ENCODE data around the gene LDB1. TPM values are rescaled to one million over a fixed set of nuclear protein-coding genes. Genes with fewer than 3 reads are reported as not detected.

Gene LDB1
- total RNA-seq, 6 experiments from 2014 or later = 51.6 to 64.8 (median 59.3) TPM

GRCh38 chr10:102065561-102066398, 54.4 kb downstream of the LDB1 start:
- peak overlapping the region; percentile 77 for H3K27ac Mint-ChIP-seq
- DNase-seq = peak; percentile 17
- no peaks in the 10 kb centered on the region for H3K9me3 Mint-ChIP-seq
- H3K4me3 Mint-ChIP-seq = peak overlapping the region; percentile 91
- H3K27me3 Mint-ChIP-seq (ENCODE audit: insufficient read depth) = no peaks in the 10 kb centered on the region
- no peaks in the 10 kb centered on the region; the same call in 1 of the 2 replicates for H3K36me3 Mint-ChIP-seq (ENCODE audit: low read depth)
- peaks cover 33% of the 10 kb centered on the region for H3K4me1 Mint-ChIP-seq (ENCODE audit: low read depth)
- no peak for TF ChIP-seq CTCF (IDR thresholded peaks at IDR 0.05)

- H3K4me3 Mint-ChIP-seq = peak within 1 kb of the TSS; percentile 91
- peak within 1 kb of the TSS; percentile 77 for H3K27ac Mint-ChIP-seq
- TF ChIP-seq CTCF (IDR thresholded peaks at IDR 0.05) = peak; percentile 44
- peak; percentile 84 for DNase-seq
- no peaks in the 10 kb centered on the region for H3K27me3 Mint-ChIP-seq (ENCODE audit: insufficient read depth)
- peaks cover 33% of the 10 kb centered on the region for H3K4me1 Mint-ChIP-seq (ENCODE audit: low read depth)
- no peaks in the 10 kb centered on the region for H3K9me3 Mint-ChIP-seq
- H3K36me3 Mint-ChIP-seq (ENCODE audit: low read depth) = no peaks in the 10 kb centered on the region; the same call in 1 of the 2 replicates
Observed at GRCh38 chr10:102064868-102065560, 55.2 kb downstream of the LDB1 start, which contains the start of gene HPS6. Gene HPS6 (plus strand): TSS chr10:102065349. CDS start chr10:102065475, 126 bp downstream.

- Mint-ChIP-seq H3K27ac (peak overlapping the region; percentile 71), H3K9me3 (no peaks in the 10 kb centered on the region)
- TF ChIP-seq CTCF (IDR thresholded peaks at IDR 0.05) = no peak
Observed at GRCh38 chr10:102064503-102064867, 55.7 kb downstream of the LDB1 start.

GRCh38 chr10:102059987-102060386, 60.2 kb downstream of the LDB1 start:
- Mint-ChIP-seq H3K36me3 (ENCODE audit: low read depth) (no peaks in the 10 kb centered on the region), H3K4me1 (ENCODE audit: low read depth) (peaks cover 22% of the 10 kb centered on the region), H3K27ac (no peak overlapping the region), H3K4me3 (no peak overlapping the region), H3K27me3 (ENCODE audit: insufficient read depth) (no peaks in the 10 kb centered on the region), H3K9me3 (no peaks in the 10 kb centered on the region)
- TF ChIP-seq CTCF (IDR thresholded peaks at IDR 0.05) = no peak
- DNase-seq = no peak

More at GRCh38 chr10:102064503-102064867, 55.7 kb downstream of the LDB1 start:
- no peaks in the 10 kb centered on the region; the same call in 1 of the 2 replicates for H3K36me3 Mint-ChIP-seq (ENCODE audit: low read depth)
- H3K4me1 Mint-ChIP-seq (ENCODE audit: low read depth) = peaks cover 33% of the 10 kb centered on the region
- peak overlapping the region; percentile 91 for H3K4me3 Mint-ChIP-seq
- no peaks in the 10 kb centered on the region for H3K27me3 Mint-ChIP-seq (ENCODE audit: insufficient read depth)
- no peak for DNase-seq

Other genes with a start within 250 kb of the LDB1 start
- 10 to 100 TPM; 18.0 to 21.7 (median 18.8) TPM for gene ARMH3, start 64.2 kb downstream of the LDB1 start, total RNA-seq (2021; fragmentation: NEBNext Ultra II Directional; extraction: Animal tissue kit (Norgen Biotek cat#: 25700))
- 10 to 100 TPM; 22.0 to 29.4 (median 24.0) TPM for gene HPS6, start 55.0 kb downstream of the LDB1 start, total RNA-seq (2021; fragmentation: NEBNext Ultra II Directional; extraction: Animal tissue kit (Norgen Biotek cat#: 25700))
- 10 to 100 TPM; 49.4 to 56.6 (median 53.8) TPM for gene PPRC1, start 12.7 kb upstream of the LDB1 start, total RNA-seq (2021; fragmentation: NEBNext Ultra II Directional; extraction: Animal tissue kit (Norgen Biotek cat#: 25700))
- gene NOLC1, start 32.0 kb upstream of the LDB1 start, total RNA-seq (2021; fragmentation: NEBNext Ultra II Directional; extraction: Animal tissue kit (Norgen Biotek cat#: 25700)) = 10 to 100 TPM; 47.6 to 62.2 (median 58.4) TPM
- under 1 TPM in 4 of 6 experiments, not detected in 2; 0.11 to 0.21 (median 0.16) TPM for gene ELOVL3, start 105.9 kb upstream of the LDB1 start, total RNA-seq (2021; fragmentation: NEBNext Ultra II Directional; extraction: Animal tissue kit (Norgen Biotek cat#: 25700))
- gene PITX3, start 121.1 kb upstream of the LDB1 start, total RNA-seq (2021; fragmentation: NEBNext Ultra II Directional; extraction: Animal tissue kit (Norgen Biotek cat#: 25700)) = under 1 TPM in 1 of 6 experiments, not detected in 5; 0.14 TPM
- 10 to 100 TPM; 67.2 to 83.6 (median 74.2) TPM for gene GBF1, start 125.2 kb upstream of the LDB1 start, total RNA-seq (2021; fragmentation: NEBNext Ultra II Directional; extraction: Animal tissue kit (Norgen Biotek cat#: 25700))

All from HFFc6 (cell line).